Stimulated activated naive CD8-positive, alpha-beta T cell treated with anti-CD3 and anti-CD28 coated beads, Interleukin-15, Interleukin-2, amounts not matched to agents 100 U/mL and 50 U/mL, for 24 hours (primary cell): ENCODE measurements around the gene WASF2.
"Not testable (repeated sequence)": the region's sequence is repeated elsewhere in the genome, so short reads cannot be mapped to it uniquely, and the experiment has no call there.

Experiments used
- ATAC-seq: fragments of 150-1000 bp; cut with Tn5 transposase; one replicate; pipeline ENCODE4 v1.10.0; 2021
- DNase-seq: peaks from one replicate; pipeline ENCODE4 v3.0.0; 2021

WASF2 gene

GRCh38 chr1:27496604-27497155 is 6.7 kb upstream of the WASF2 start:
- DNase-seq (no peak), ATAC-seq (no peak)

DNA sequence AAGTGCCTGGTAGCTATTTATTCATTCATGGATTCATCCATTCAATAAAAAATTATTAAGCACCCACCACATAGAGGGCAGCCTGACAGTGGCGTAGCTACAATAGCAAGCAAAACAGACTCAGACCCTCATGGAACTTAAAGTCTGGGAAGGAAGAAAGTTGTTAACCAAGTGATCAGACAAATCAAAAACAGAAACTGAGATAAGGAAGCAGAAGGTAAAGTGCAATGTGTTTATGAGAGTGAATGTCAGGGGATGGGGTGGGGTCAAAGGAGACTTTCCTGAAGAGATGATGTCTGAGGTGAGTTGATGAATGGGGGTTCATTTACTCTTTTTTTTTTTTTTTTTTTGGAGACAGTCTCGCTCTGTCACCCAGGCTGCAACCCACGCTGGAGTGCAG is 2.8 kb upstream of the WASF2 start:
- DNase-seq (no peak), ATAC-seq (no peak)

DNA sequence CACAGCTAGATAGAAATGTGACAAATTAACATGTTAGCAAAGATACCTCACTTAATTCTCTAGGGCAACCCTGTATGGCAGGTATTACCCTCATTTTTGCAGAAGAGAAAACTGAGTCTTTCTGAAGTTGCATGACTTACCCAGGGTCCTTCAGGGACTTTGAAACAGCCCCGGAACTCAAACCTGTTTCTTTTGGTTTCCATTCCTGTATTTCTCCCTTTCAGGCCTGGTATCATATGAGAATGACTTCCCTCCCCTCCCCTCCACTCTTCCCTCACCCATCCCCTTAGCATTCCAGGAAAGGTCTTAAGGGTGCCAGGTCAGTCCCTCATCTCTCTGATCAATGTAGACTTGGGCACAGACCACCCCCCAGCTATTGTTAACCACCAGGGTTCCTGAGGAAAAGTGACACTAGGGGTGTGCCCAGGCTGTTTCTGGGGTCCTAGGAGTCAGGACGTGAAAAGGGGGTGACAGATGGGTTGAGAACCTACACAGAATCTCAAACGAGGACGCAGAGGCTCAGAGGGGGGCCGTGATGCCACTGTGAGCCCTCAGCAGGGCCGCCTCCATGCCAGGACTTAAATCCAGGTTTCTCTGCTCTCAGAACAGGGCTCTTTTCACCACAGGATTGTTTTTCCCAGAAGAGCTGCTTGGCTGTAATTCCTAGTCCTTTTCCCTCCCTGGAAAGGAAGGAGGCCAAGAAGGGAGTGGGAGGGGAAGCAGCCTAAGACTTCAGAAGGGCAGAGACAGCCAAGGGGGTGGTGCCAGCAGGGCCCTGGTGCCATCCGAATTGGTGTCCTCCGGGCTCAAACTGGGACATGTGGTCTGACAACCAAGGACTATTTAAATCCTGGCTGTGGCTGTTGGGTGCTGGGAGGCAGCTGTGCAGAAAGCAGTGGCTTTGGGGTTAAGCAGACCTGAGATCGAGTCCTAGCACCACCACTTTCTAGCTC is 2.1 kb upstream of the WASF2 start:
- no peak for DNase-seq
- no peak for ATAC-seq

DNA sequence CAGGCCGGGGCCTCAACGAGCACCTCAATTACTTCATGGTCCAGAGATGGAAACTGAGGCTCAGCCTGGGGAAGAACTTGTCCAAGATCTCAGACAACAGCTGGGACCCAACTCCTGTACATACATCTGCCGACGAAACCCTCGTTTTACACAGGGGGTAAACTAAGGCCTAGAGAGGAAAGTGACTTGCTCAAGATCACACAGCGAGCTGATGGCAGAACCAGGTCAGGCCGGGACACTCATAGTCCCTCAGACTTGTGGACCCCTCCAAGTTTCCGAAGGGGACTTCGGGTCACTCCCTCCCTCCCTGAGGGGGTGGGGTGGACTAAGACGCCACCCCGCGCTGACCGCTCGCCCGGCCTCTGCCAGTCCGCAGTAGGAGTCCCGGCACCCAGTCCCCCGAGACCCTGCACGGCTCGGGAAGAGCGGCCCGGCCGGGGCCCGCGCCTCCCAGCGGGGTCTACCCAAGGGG is 430 bp downstream of the WASF2 start:
- peak; percentile 12 for ATAC-seq
- DNase-seq, result no peak

DNA sequence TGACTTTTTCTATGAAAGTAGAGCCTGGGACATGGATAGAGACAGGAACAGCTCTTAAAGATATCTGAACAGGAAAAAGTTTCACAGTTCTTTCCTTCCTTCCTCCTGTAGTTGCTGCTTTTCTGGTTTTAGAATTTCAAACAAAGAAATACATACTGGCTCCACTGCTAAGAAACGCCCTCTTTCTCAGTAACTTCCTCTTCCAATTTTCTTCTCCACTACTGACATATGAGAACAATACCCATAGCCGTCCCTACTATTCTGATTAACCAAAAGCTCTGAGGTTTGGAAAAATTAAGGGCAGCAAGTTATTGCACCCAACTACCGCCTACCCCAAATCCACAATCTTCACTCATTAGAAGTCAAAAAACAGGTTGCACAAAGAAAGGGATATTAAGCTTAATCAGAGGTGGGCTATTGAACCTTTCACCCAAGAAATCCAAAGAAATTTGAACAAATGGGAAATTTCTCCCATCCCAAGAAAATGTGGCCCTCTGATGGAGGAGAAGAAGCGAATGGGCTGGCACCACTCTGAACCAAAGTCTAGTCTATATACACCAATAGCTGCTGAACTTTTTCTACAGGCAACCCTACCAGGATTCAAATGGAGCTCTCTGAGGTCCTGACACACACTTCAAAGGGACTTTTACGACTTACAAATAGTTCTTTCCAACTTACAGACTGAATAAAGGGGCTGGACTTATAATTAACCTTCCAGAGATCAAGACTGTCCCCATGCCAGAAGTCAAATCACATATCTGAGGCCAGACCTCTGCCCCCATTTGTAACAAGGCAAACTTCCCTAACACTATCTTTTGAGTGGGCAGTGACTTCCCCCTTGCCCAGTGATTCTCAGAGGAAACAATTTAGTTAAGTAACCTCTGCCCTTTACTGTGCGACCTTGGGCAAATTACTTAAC is 1.7 kb downstream of the WASF2 start:
- ATAC-seq (peak; percentile 8), DNase-seq (no peak)

DNA sequence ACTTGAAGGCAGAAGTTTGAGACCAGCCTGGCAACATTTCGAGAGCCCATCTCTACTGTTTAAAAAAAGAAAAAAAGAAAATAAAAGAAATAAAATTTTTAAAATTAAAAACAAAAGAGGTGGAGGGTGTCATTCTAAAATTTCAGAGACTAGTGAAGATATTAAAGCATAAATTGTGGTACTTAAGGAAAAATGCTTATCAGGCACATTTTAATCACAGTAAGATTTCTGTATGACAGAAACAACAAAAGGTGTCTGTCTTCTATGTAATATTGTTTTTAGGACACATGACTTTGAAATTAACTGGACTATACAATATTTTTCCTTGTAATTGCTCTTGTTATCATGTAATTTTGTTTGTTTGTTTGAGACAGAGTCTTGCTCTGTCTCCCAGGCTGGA is 4.6 kb downstream of the WASF2 start:
- no peak for DNase-seq
- no peak for ATAC-seq

DNA sequence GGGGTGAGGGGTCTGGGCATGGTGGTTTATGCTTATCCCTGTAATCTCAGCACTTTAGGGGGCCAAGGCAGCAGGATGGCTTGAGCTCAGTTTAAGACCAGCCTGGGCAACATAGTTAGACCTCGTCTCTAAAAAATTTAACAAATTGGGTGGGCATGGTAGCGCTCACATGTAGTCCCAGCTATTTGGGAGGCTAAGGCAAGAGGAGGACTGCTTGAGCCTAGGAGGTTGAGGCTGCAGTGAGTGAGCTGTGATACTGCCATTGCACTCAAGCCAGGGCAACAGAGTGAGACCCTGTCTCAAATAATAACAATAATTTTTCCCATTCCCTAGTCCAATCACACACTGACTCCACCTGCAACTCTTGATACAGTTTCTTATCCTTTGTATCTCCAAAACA is 6.3 kb downstream of the WASF2 start:
- DNase-seq, result no peak

GRCh38 chr1:27481994-27482620 is 7.9 kb downstream of the WASF2 start:
- DNase-seq (no peak), ATAC-seq (peak; percentile 76)

More for the DNA sequence above, 6.3 kb downstream of the WASF2 start:
- no peak for ATAC-seq

- ATAC-seq (no peak), DNase-seq (no peak)
These were observed 11.9 kb downstream of the WASF2 start for GRCh38 chr1:27478098-27478497.

DNA sequence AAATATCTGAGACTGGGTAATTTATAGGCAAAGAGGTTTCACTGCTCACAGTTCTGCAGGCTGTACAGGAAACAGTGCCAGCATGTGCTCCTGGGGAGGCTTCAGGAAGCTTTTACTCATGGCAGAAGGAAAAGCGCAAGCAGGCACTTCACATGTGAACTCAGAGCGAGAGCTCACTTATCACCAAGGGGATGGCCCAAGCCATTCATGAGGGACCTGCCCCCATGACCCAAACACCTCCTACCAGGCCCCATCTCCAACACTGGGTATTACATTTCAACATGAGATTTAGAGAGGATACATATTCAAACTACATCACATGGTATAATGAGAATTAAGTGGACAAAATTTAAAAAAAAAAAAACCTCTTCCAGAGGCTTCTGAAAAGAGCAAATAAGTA is 13.7 kb downstream of the WASF2 start:
- DNase-seq (no peak), ATAC-seq (no peak)

GRCh38 chr1:27475720-27476119 is 14.2 kb downstream of the WASF2 start:
- no peak for DNase-seq
- ATAC-seq, result no peak

DNA sequence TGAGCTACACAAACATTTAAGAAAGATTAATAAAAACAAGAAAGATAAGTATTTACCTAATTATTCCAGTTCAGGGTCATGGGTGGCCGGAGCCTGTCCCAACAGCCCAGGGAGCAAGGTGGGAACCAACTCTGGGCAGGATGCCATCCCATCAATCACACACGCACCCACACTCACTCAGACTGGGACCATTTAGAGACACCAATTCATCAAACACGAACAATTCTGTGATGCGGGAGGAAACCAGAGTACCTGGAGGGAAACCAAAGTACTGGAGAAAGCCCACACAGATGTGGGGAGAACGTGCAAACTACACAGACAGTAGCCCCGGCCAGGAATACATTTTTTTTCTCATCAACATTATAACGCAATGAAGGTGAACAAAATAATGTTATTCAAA is 16.2 kb downstream of the WASF2 start:
- no peak for DNase-seq

DNA sequence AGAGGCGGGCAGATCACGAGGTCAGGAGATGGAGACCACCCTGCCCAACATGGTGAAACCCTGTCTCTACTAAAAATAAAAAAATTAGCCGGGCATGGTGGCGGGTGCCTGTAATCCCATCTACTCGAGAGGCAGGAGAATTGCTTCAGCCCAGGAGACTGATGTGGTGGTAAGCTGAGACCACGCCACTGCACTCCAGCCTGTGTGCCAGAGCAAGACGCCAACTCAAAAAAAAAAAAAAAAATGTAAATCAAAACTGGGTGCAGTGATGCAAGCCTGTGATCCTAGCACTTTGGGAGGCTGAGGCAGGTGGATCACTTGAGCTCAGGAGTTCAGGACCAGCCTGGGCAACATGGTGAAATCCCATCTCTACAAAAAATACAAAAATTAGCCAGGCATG is 17.9 kb downstream of the WASF2 start:
- not testable (repeated sequence) for ATAC-seq, DNase-seq

More for the DNA sequence above, 16.2 kb downstream of the WASF2 start:
- ATAC-seq, result no peak

DNA sequence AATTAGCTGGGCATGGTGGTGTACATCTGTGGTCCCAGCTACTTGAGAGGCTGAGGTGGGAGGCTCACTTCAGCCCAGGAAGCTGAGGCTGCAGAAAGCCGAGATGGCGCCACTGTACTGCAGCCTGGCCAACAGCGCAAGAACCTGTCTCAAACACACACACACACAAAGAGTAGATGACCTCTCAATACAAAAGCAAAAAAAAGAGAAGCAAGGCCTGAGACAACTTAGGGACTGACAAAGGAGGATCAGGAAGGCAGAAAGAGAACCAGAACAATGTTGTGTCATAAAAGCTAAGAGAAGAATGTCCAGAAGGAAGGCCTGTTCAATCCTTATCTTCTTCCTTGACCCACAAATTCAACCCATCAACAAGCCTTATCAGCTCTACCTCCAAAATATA is 18.5 kb downstream of the WASF2 start:
- ATAC-seq (no peak), DNase-seq (no peak)

- DNase-seq (no peak), ATAC-seq (peak; percentile 32)
These were observed 20.6 kb downstream of the WASF2 start for GRCh38 chr1:27469334-27469733.

DNA sequence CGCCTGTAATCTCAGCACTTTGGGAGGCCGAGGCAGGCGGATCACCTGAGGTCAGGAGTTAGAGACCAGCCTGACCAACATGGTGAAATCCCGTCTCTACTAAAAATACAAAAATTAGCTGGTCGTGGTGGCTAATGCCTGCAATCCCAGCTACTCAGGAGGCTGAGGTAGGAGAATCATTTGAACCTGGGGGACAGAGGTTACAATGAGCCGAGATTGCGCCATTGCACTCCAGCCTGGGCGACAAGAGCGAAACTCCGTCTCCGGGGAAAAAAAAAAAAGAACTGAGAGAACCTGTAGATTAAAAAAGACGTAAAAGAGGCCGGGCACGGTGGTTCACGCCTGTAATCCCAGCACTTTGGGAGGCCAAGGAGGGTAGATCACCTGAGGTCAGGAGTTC is 21.6 kb downstream of the WASF2 start:
- ATAC-seq, DNase-seq: not testable (repeated sequence)

GRCh38 chr1:27464926-27465647 is 24.9 kb downstream of the WASF2 start:
- ATAC-seq (no peak), DNase-seq (no peak)

- DNase-seq, ATAC-seq: not testable (repeated sequence)
These were observed 26.1 kb downstream of the WASF2 start for GRCh38 chr1:27463916-27464315.

DNA sequence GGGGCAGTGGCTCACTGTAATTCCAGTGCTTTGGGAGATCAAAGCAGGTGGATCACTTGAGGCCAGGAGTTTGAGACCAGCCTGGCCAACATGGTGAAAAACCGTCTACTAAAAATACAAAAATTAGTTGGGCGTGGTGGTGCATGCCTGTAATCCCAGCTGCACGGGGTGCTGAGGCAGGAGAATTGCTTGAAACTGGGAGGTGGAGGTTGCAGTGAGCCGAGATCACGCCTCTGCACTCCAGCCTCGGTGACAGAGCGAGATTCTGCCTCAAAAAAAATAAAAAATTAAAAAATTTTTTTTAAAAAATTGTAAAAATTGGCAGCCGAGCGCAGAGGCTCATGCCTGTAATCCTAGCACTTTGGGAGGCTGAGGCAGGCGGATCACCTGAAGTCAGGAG is 31.4 kb downstream of the WASF2 start:
- not testable (repeated sequence) for ATAC-seq, DNase-seq

GRCh38 chr1:27455139-27455811 is 34.7 kb downstream of the WASF2 start:
- ATAC-seq, result peak; percentile 65
- DNase-seq, result peak; percentile 24

- ATAC-seq (no peak), DNase-seq (no peak)
These were observed 35.4 kb downstream of the WASF2 start for GRCh38 chr1:27454610-27455009.
